ENCODE results near the gene IMPDH2. TPM values are rescaled to one million over a fixed set of nuclear protein-coding genes. Genes with fewer than 3 reads are reported as not detected.
A peak's percentile ranks its signal among the peaks of the same experiment; 100 is the strongest.

The IMPDH2 gene
- total and polyA plus RNA-seq, 8 donors, result 107 to 320 (median 159) TPM

- no peak for DNase-seq
- Histone ChIP-seq H3K36me3 (peaks cover 0 to 38% (median 20%) of the 10 kb centered on the region in 3 donors), H3K27me3 (no peaks in the 10 kb centered on the region), H3K9me3 (no peaks in the 10 kb centered on the region), H3K4me3 (no peak overlapping the region), H3K4me1 (peaks cover 5 to 7% (median 6%) of the 10 kb centered on the region in 3 donors), H3K27ac (no peak overlapping the region)
- intact Hi-C loops (cut with DNase I), result loop anchor here in 1 of 3 donors (10.0 kb wide), 1 partner anchor 460 kb away; no protein-coding TSS in a partner anchor
- no peak for ATAC-seq
- TF ChIP-seq, protein P1, sequence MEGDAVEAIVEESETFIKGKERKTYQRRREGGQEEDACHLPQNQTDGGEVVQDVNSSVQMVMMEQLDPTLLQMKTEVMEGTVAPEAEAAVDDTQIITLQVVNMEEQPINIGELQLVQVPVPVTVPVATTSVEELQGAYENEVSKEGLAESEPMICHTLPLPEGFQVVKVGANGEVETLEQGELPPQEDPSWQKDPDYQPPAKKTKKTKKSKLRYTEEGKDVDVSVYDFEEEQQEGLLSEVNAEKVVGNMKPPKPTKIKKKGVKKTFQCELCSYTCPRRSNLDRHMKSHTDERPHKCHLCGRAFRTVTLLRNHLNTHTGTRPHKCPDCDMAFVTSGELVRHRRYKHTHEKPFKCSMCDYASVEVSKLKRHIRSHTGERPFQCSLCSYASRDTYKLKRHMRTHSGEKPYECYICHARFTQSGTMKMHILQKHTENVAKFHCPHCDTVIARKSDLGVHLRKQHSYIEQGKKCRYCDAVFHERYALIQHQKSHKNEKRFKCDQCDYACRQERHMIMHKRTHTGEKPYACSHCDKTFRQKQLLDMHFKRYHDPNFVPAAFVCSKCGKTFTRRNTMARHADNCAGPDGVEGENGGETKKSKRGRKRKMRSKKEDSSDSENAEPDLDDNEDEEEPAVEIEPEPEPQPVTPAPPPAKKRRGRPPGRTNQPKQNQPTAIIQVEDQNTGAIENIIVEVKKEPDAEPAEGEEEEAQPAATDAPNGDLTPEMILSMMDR (IDR thresholded peaks at IDR 0.05), result no peak
- no peak for FAIRE-seq
Measured at GRCh38 chr3:48984663-48985062, 44.5 kb downstream of the IMPDH2 start.

DNA sequence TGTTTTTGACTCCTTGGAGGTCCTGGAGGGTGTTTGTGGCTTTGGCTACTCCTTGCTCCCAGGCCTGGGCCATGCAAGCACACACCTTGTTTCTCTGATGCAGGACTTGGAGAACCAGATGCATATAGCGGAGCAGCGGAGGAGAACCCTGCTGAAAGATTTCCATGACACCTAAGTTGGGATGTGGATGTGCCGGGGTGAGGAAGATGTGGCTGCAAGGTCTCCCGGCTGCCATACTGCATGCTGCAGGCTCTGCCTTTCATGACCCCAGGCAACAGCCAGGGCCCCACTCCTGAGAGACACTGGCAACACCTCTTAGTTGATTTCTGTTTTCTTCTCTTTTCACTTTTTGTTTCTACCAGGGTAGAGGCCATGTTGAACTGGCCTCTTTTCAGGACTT is 46.1 kb downstream of the IMPDH2 start:
- no peak for ATAC-seq
- peak in 1 of 6 donors; percentile 23 for DNase-seq
- no peak overlapping the region for H3K4me3 ChIP-seq
- 94% methylated on average over 4 of the region's 4 CpGs for WGBS, 2 donors
- TF ChIP-seq, protein P1 (IDR thresholded peaks at IDR 0.05), result no peak
- no peaks in the 10 kb centered on the region for H3K9me3 ChIP-seq
- no peaks in the 10 kb centered on the region for H3K4me1 ChIP-seq
- intact Hi-C loops (cut with DNase I), result loop anchor here in 1 of 3 donors (10.0 kb wide), 1 partner anchor 462 kb away; no protein-coding TSS in a partner anchor
- H3K27me3 ChIP-seq, result no peaks in the 10 kb centered on the region
- H3K27ac ChIP-seq, result no peak overlapping the region
- peaks cover 0 to 50% (median 26%) of the 10 kb centered on the region in 3 donors for H3K36me3 ChIP-seq
- FAIRE-seq, result no peak

- TF ChIP-seq, protein P1 (IDR thresholded peaks at IDR 0.05), result no peak
- H3K27me3 ChIP-seq, result no peaks in the 10 kb centered on the region
- no peaks in the 10 kb centered on the region for H3K4me1 ChIP-seq
- no peak overlapping the region for H3K27ac ChIP-seq
- FAIRE-seq (no peak), ATAC-seq (no peak), DNase-seq (peak in 1 of 6 donors; percentile 14)
- intact Hi-C loops (cut with DNase I), result loop anchor here in 1 of 3 donors (10.0 kb wide), 1 partner anchor 462 kb away; no protein-coding TSS in a partner anchor
- no peaks in the 10 kb centered on the region for H3K9me3 ChIP-seq
- H3K4me3 ChIP-seq, result no peak overlapping the region
- H3K36me3 ChIP-seq, result peaks cover 0 to 50% (median 26%) of the 10 kb centered on the region in 3 donors
- 76 to 82% methylated on average over 5 of the region's 5 CpGs for WGBS, 2 donors
Measured at GRCh38 chr3:48982686-48983085, 46.5 kb downstream of the IMPDH2 start.

DNA sequence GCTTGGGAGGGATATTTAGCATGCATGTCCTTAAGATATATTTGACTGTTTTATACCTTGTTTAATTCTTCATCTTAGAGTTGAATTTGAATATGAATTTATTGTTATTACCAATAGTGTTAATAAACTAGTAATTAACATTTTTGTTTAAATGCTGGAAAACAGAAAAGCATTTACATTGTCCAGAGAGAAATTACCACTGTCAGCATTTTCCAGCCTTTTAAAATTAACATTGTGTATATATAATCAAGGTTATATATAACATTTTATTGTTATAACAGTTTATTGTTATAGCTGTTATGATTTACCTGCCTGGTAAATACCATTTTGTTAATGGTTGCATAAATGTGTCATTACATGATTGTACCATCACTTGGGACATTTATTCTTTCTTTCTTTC is 47.2 kb downstream of the IMPDH2 start:
- DNase-seq (no peak), ATAC-seq (no peak), FAIRE-seq (no peak)
- peaks cover 0 to 50% (median 26%) of the 10 kb centered on the region in 3 donors for H3K36me3 ChIP-seq
- no peak overlapping the region for H3K4me3 ChIP-seq
- intact Hi-C loops (cut with DNase I), result loop anchor here in 1 of 3 donors (10.0 kb wide), 1 partner anchor 463 kb away; no protein-coding TSS in a partner anchor
- TF ChIP-seq, protein P1 (IDR thresholded peaks at IDR 0.05), result no peak
- H3K9me3 ChIP-seq, result no peaks in the 10 kb centered on the region
- no peaks in the 10 kb centered on the region for H3K27me3 ChIP-seq
- H3K27ac ChIP-seq, result no peak overlapping the region
- H3K4me1 ChIP-seq, result no peaks in the 10 kb centered on the region

DNA sequence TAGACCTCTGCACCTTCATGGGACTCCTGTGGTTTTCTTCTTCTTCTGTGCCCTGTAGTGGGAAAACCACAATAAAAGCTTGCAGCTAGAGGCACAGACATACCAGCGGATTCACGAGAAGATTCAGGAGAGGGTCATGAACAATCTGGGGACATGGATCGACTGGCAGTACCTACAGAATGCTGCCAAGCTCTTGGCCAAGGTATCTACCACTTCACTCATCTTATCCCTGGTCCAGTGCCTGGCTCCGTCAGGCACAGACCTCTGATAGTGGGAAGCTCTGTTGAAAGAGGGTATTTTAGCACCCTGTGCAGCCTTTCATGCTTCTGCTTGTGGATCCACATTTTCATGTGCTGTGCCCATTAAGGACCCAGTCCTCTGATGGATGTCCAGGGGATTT is 48.9 kb downstream of the IMPDH2 start:
- no peaks in the 10 kb centered on the region for H3K9me3 ChIP-seq
- intact Hi-C loops (cut with DNase I), result loop anchor here in 1 of 3 donors (10.0 kb wide), 1 partner anchor 465 kb away; no protein-coding TSS in a partner anchor
- FAIRE-seq (no peak), ATAC-seq (no peak), DNase-seq (no peak)
- TF ChIP-seq, protein P1 (IDR thresholded peaks at IDR 0.05), result no peak
- H3K27ac ChIP-seq, result no peak overlapping the region
- WGBS, 2 donors, result 88 to 90% methylated on average over 4 of the region's 4 CpGs
- no peak overlapping the region for H3K4me3 ChIP-seq
- no peaks in the 10 kb centered on the region for H3K4me1 ChIP-seq
- H3K27me3 ChIP-seq, result no peaks in the 10 kb centered on the region
- peaks cover 0 to 54% (median 39%) of the 10 kb centered on the region in 3 donors for H3K36me3 ChIP-seq

All from pancreas (tissue), 10 donors.